Skin of body (tissue), 2 donors: ENCODE measurements around the gene TCF23. TPM values are rescaled to one million over a fixed set of nuclear protein-coding genes. Genes with fewer than 3 reads are reported as not detected.
A peak's percentile ranks its signal among the peaks of the same experiment; 100 is the strongest.
"Not testable (repeated sequence)": the region's sequence is repeated elsewhere in the genome, so short reads cannot be mapped to it uniquely, and the experiment has no call there.

Experiments
- DNase-seq: peaks from one replicate; lab custom pipeline; 2025; lab: John Stamatoyannopoulos, UW
- total RNA-seq: library from RNA; depleted of rRNA; stranded (reverse); fragments of >200 nt; gene quantifications from one replicate; pipeline ENCODE4 v1.2.3, GENCODE V29; 2014

The TCF23 gene
- total RNA-seq, 1 donor from 2014 or later = 0.20 TPM

DNA sequence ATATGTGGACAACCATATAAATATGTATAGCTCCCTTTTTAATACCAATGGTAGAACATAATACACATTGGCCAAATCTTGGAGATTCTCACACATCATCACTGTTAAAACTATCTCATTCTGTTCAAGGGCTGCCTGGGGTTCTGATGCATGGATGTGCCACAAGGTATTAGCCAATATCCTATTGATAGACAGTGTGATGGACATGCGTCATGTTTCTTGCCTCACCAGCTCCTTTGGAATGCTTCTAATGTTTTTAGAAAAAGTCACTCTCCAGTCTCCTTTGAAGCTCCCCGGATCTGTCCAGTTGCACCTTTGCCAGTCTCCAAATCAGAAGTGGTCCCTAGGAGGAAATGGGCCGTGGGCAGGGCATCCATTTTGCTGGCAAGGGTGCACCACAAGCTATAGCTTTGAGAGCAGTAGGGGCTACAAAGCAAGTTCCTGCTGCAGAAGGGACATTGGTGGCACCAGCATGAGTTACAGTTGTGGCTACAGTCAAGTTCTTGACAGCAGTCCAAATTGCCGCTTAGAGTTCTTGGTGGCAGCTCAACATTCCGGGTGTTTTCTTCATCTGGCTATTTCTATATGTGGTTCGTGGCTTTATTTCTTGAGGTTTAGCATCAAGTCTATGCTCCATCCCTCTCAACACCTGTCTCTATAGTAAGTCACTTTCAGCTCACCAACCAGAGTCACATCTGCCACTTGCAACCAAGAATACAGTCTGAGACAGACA is 38.0 kb downstream of the TCF23 start:
- DNase-seq = no peak

- DNase-seq = no peak
These were observed 41.2 kb downstream of the TCF23 start for GRCh38 chr2:27189989-27190388.

DNA sequence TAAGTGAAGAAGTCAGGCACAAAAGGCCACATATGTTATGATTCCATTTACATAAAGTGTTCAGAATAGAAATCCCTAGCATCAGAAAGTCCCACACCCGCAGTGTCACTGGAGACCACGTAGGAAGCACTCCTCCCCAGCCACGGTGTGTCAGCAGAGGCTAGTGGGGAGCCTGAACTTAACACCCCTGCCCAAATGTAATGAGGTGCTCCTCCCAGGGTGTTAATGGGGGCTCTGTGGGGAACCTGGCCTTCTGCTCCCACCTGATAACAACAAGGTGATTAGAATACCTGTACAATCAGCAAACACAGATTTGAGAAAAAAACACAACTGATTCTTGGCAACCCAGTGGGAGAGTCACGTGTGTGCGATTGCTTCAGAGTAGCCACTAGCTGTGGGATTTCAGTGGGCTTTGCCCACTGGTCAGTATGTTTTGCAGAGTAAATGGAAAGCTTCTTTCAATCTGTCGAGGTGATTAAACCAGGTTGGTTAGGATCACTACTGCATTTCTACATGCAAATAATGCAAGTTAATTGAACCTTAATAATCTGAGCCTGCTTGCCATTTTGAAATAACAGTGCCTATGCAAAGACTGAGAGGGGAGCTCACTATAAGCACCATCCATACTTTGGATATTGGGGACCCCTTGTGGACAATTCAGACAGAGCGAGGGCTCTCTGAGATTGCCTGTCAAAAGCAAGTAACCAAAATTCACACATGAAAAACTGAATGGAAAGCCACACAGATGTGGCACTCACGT is 42.4 kb downstream of the TCF23 start:
- peak; percentile 69 for DNase-seq

DNA sequence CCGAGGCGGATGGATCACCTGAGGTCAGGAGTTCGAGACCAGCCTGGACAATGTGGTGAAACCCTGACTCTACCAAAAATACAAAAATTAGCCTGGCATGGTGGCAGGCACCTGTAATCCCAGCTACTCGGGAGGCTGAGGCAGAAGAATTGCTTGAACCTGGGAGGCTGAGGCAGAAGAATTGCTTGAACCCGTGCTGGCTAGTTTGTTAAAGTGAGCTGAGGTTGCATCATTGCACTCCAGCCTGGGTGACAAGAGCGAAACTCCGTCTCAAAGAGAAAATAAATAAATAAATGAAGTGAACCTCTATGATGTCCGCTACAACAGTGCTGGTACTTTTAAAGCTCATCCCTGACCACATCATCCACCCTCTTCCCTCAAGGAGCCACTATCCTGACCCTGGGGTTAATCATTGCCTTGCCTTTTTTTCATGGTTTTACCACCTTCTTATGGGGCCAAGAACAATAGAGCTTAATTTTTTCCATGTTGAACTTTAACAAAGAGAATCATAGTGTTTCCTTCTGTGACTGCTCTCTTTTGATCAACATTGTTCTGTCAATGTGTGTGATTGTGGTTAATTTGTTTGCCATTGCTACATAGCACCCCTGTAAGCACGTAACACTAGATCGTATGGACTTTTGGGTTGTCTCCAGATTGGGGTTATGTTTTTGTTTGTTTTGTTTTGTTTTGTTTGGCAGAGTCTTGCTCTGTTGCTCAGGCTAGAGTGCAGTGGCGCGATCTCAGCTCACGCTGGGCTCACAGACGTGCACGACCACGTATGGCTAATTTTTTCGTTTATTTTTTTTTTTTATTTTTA is 45.9 kb downstream of the TCF23 start:
- no peak for DNase-seq

GRCh38 chr2:27195799-27196198 is 47.0 kb downstream of the TCF23 start:
- DNase-seq = not testable (repeated sequence)

- DNase-seq = not testable (repeated sequence)
These were observed 49.3 kb downstream of the TCF23 start for GRCh38 chr2:27198068-27198467.

DNA sequence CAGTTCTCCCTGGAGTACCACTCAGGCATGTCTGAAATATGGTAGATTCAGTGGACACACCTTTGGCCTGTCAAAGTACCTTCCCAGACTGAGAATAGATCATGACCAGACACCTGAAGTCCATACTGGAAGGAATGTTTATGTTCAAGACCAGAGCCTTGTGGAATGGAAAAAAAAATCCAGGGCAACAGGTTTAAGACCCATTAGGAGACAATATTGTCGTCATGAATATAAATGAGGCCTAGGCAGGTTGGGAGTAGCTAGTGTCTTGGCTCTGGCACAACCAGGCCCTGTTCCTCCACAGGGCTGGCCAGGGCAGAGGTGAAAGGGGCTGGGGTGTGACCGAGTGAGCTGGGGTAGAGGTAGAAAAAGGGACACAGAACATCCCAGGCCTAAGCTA is 49.8 kb downstream of the TCF23 start:
- no peak for DNase-seq

DNA sequence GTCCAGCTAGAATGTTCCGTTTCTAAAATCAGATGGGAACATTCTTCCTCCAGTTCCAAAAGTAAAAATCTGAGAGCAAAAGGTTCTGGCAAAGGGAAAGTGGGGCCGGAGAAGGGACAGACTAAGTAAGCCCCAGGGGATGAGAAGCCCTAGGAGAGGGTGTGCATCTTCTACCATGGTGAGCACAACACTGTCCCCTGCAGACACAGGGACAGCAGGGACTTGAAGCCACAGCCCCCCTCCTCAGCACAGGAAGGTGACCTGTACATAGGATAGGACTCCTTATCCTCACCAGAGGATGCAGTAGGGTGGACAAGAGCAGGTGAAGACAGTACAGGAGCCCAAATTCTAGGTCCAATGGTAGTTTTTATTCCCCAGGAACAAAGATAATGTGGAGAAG is 50.4 kb downstream of the TCF23 start:
- no peak for DNase-seq

GRCh38 chr2:27201675-27202074 is 52.9 kb downstream of the TCF23 start:
- no peak for DNase-seq

- DNase-seq = no peak
These were observed 54.0 kb downstream of the TCF23 start for GRCh38 chr2:27202854-27203253.

DNA sequence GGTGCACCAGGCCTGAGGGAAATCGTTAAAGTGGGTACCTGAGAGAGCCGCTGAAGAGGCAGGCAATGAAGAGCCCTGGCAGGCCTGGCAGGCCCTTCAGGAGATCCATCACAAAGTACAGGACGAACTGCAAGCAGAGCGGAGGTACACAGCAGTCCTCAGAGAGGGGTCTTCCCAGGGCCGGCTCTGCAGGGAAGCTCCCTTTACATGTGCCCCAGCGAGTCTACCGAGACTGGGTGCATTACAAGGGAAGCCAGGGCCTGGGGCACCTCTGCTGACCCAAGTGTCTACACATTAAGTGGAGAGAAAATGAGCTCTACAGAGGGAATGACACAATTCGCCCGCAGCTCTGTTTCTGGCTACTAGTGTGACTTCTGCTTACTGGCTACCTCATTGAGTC is 54.9 kb downstream of the TCF23 start:
- no peak for DNase-seq

- DNase-seq = no peak
These were observed 55.8 kb downstream of the TCF23 start for GRCh38 chr2:27204566-27204965.

DNA sequence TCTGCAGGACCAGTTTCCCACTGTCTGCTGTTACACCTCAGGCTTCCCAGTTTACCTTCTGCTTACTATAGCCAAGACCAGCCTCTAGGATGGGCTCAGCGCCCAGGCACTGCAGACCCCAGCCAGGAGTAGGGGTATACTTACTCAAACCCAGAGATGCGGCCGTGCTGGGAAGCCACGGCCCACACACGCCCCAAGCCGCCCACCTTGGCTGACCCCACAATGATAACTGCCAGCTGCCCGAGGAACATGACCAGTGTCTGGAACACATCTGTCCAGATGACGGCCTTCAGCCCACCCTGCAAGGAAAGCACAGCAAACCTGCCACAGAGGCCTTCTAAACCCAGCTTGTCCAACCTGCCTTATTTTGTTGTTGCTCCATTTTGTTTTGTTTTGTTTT is 56.4 kb downstream of the TCF23 start:
- DNase-seq = no peak

GRCh38 chr2:27206346-27206745 is 57.5 kb downstream of the TCF23 start:
- DNase-seq = no peak

Other genes with a start within 250 kb of the TCF23 start
- gene MAPRE3, start 178.4 kb upstream of the TCF23 start, total RNA-seq = 4.9 TPM
- 30.8 TPM for gene TMEM214, start 116.0 kb upstream of the TCF23 start, total RNA-seq
- 7.7 TPM for gene AGBL5, start 97.3 kb upstream of the TCF23 start, total RNA-seq
- gene OST4, start 77.3 kb upstream of the TCF23 start, total RNA-seq = 199 TPM
- 66.1 TPM for gene EMILIN1, start 70.4 kb upstream of the TCF23 start, total RNA-seq
- gene KHK, start 62.2 kb upstream of the TCF23 start, total RNA-seq = 1.7 TPM
- gene CGREF1, start 29.9 kb upstream of the TCF23 start, total RNA-seq = 6.7 TPM
- gene ABHD1, start 25.2 kb upstream of the TCF23 start, total RNA-seq = 0.10 TPM
- gene PREB, start 14.4 kb upstream of the TCF23 start, total RNA-seq = 19.5 TPM
- not detected for gene PRR30, start 9.6 kb upstream of the TCF23 start, total RNA-seq
- gene ATRAID, start 63.0 kb downstream of the TCF23 start, total RNA-seq = 93.8 TPM
- 23.0 TPM for gene SLC5A6, start 63.3 kb downstream of the TCF23 start, total RNA-seq
- 35.2 TPM for gene CAD, start 68.4 kb downstream of the TCF23 start, total RNA-seq
- gene SLC30A3, start 114.0 kb downstream of the TCF23 start, total RNA-seq = 0.10 TPM
- not detected for gene DNAJC5G, start 126.4 kb downstream of the TCF23 start, total RNA-seq
- gene TRIM54, start 133.4 kb downstream of the TCF23 start, total RNA-seq = 6.0 TPM
- 0.30 TPM for gene UCN, start 159.4 kb downstream of the TCF23 start, total RNA-seq
- gene MPV17, start 174.1 kb downstream of the TCF23 start, total RNA-seq = 34.9 TPM
- gene GTF3C2, start 207.8 kb downstream of the TCF23 start, total RNA-seq = 32.5 TPM
- gene EIF2B4, start 221.3 kb downstream of the TCF23 start, total RNA-seq = 23.5 TPM
- 53.7 TPM for gene SNX17, start 221.6 kb downstream of the TCF23 start, total RNA-seq
- gene ZNF513, start 231.7 kb downstream of the TCF23 start, total RNA-seq = 5.1 TPM